Heart right ventricle (tissue), 16 donors: ENCODE data around the gene JPT2. TPM values are rescaled to one million over a fixed set of nuclear protein-coding genes. Genes with fewer than 3 reads are reported as not detected.

Source experiments
- ATAC-seq, 8 donors: fragments of 200-7000 bp; cut with Tn5 transposase; one replicate each; pipeline ENCODE4 v1.9.1; 2020; ENCODE audit warnings: mild to moderate bottlenecking in 8 of 8, moderate library complexity in 8 of 8, moderate number of reproducible peaks in 1 of 8
- DNase-seq, 2 donors: peaks; one replicate each; pipeline ENCODE4 v3.0.0-alpha.2; 2020
- H3K27ac ChIP-seq, 10 donors: fragments of 200-600 bp; sonication (generic) in 2 of 10; one replicate each; pipeline versions ENCODE4 v1.5.0 to v1.8.0; 2020 to 2022; ENCODE audit warnings: mild to moderate bottlenecking in 3 of 10
- H3K27me3 ChIP-seq, 7 donors: fragments of 200-600 bp; one replicate each; pipeline ENCODE4 v1.8.0; 2021 to 2022; ENCODE audit warnings: mild to moderate bottlenecking in 2 of 7
- H3K36me3 ChIP-seq, 9 donors: fragments of 200-600 bp; sonication (generic) in 1 of 9; one replicate each; pipeline versions ENCODE4 v1.5.0 to v1.8.0; 2020 to 2022; ENCODE audit warnings: mild to moderate bottlenecking in 2 of 9
- H3K4me1 ChIP-seq, 9 donors: fragments of 200-600 bp; sonication (generic) in 1 of 9; one replicate each; pipeline versions ENCODE4 v1.5.0 to v1.8.0; 2020 to 2022; ENCODE audit warnings: mild to moderate bottlenecking in 4 of 9
- H3K4me3 ChIP-seq, 10 donors: fragments of 200-600 bp; sonication (generic) in 2 of 10; one replicate each; pipeline versions ENCODE4 v1.5.0 to v1.8.0; 2020 to 2022; ENCODE audit warnings: mild to moderate bottlenecking in 7 of 10, moderate library complexity in 2 of 10
- H3K9me3 ChIP-seq, 11 donors: fragments of 200-600 bp in 10 of 11; sonication (generic) in 2 of 11; one replicate each; pipeline versions ENCODE4 v1.5.0 to v1.8.0; 2013 to 2022; ENCODE audit warnings: mild to moderate bottlenecking in 2 of 11, control low read depth in 1 of 11, moderate library complexity in 1 of 11
- CTCF ChIP-seq, 9 donors: fragments of 200-600 bp; sonication (generic) in 2 of 9; IDR thresholded peaks; one replicate each; pipeline versions ENCODE4 v1.5.0 to v1.8.0; 2021 to 2022; ENCODE audit warnings: antibody characterized with exemption in 9 of 9, mild to moderate bottlenecking in 5 of 9, moderate library complexity in 1 of 9
- WGBS, 2 donors: extraction: QIAGEN DNeasy Blood & Tissue Kit; methylation state at CpG; one replicate each; pipeline ENCODE4 v1.1.7; 2013; ENCODE audit warnings: inconsistent platforms in 1 of 2; 5-methylcytosine and 5-hydroxymethylcytosine counted together
- intact Hi-C, 10 donors: fragments of 100-400 bp; cut with DNase I; formaldehyde crosslinking; loops; one replicate each; pipeline versions ENCODE4 v1.11.1 to v1.14.2; 2022
- polyA plus RNA-seq, 2 donors: library from polyadenylated mRNA; stranded (reverse); fragments of 200-250 nt; gene quantifications; one replicate each; pipeline ENCODE4 v1.2.3, GENCODE V29; 2013
- total RNA-seq, 10 donors: library from RNA; stranded (reverse); fragmentation: NEBNext Ultra II Directional in 3 of 10; extraction: Animal tissue kit (Norgen Biotek cat#: 25700) in 3 of 10; gene quantifications; one replicate each; pipeline versions ENCODE4 v1.2.1 to v1.2.4, GENCODE V29; 2021 to 2023
- donor health status: Arrhythmogenic right ventricular cardiomyopathy.
- donor health status: ischemic (EF 13 %, LVEDD 7.1; RV severe dilation, severe dysfunction).
- donor health status: healthy with polysubstance abuse.
- donor health status: DM: no; HTN: yes; CAD: no.
- donor health status: DM: no; HTN: no; CAD: no.
- donor health status: ischemic (EF 25% LVEDD 6.9; RV normal size, moderate dysfunction).
- donor health status: ischemic (EF 25% LVEDD 5.7; RV mildly dilated, moderate dysfunction).
- donor health status: healthy.
- donor health status: DM: yes; HTN: yes; CAD: no.
- donor health status: Ischemic cardiomyopathy.
- donor health status: ischemic (EF 35%, LVEDD 5.7; RV mildly dilated, moderate dysfunction).
- donor health status: nonischemic (EF 11% LVEDD 7.7; RV severe dilation, severe dysfunction).
- donor health status: DM: yes; HTN: yes; CAD: no.
- donor health status: PGD.
- donor health status: ischemic (EF 29% LVEDD 5.4; RV normal size, mild dysfunction).
- donor health status: nonischemic (EF 23%, LVEDD 6.1; RV moderate dilation, normal function).

JPT2 gene
- total and polyA plus RNA-seq, 12 donors: 10.0 to 57.5 (median 32.2) TPM

- peaks cover 0 to 100% (median 34%) of the 10 kb centered on the region in 9 donors for H3K36me3 ChIP-seq
- no peak for ATAC-seq
- peaks cover 0 to 38% (median 19%) of the 10 kb centered on the region in 9 donors for H3K4me1 ChIP-seq
- no peak overlapping the region for H3K4me3 ChIP-seq
- no peak for DNase-seq
- H3K9me3 ChIP-seq: no peaks in the 10 kb centered on the region
- TF ChIP-seq CTCF (IDR thresholded peaks at IDR 0.05): no peak
- intact Hi-C loops: no loop called here
- WGBS, 2 donors: 95 to 96% methylated on average over 12 of the region's 12 CpGs
- H3K27me3 ChIP-seq: no peaks in the 10 kb centered on the region
- no peak overlapping the region for H3K27ac ChIP-seq
Observed at GRCh38 chr16:1643521-1643920, 34.6 kb upstream of the JPT2 start.

GRCh38 chr16:1645914-1646525 lies 32.1 kb upstream of the JPT2 start:
- no peaks in the 10 kb centered on the region for H3K27me3 ChIP-seq
- no peak overlapping the region for H3K4me3 ChIP-seq
- intact Hi-C loops: no loop called here
- DNase-seq: no peak
- WGBS, 2 donors: 81 to 82% methylated on average over 13 of the region's 13 CpGs
- no peaks in the 10 kb centered on the region for H3K9me3 ChIP-seq
- H3K4me1 ChIP-seq: peaks cover 0 to 19% (median 9%) of the 10 kb centered on the region in 9 donors
- TF ChIP-seq CTCF (IDR thresholded peaks at IDR 0.05): no peak
- peaks cover 0 to 95% (median 33%) of the 10 kb centered on the region in 9 donors for H3K36me3 ChIP-seq
- H3K27ac ChIP-seq: no peak overlapping the region
- no peak for ATAC-seq

GRCh38 chr16:1647856-1648255 lies 30.2 kb upstream of the JPT2 start:
- TF ChIP-seq CTCF (IDR thresholded peaks at IDR 0.05): no peak
- H3K27ac ChIP-seq: no peak overlapping the region
- peaks cover 0 to 1% (median 0%) of the 10 kb centered on the region in 9 donors for H3K4me1 ChIP-seq
- H3K4me3 ChIP-seq: no peak overlapping the region
- H3K36me3 ChIP-seq: peaks cover 0 to 94% (median 23%) of the 10 kb centered on the region in 9 donors
- no peak for DNase-seq
- H3K27me3 ChIP-seq: no peaks in the 10 kb centered on the region
- WGBS, 2 donors: 94% methylated on average over 13 of the region's 13 CpGs
- no peak for ATAC-seq
- intact Hi-C loops: no loop called here
- no peaks in the 10 kb centered on the region for H3K9me3 ChIP-seq

GRCh38 chr16:1650131-1650530 lies 27.9 kb upstream of the JPT2 start:
- ATAC-seq (no peak), DNase-seq (no peak)
- H3K4me1 ChIP-seq: no peaks in the 10 kb centered on the region
- H3K27me3 ChIP-seq: no peaks in the 10 kb centered on the region
- TF ChIP-seq CTCF (IDR thresholded peaks at IDR 0.05): no peak
- intact Hi-C loops: no loop called here
- WGBS, 2 donors: 89 to 92% methylated on average over 4 of the region's 4 CpGs
- H3K9me3 ChIP-seq: no peaks in the 10 kb centered on the region
- H3K36me3 ChIP-seq: peaks cover 0 to 94% (median 38%) of the 10 kb centered on the region in 9 donors
- H3K4me3 ChIP-seq: no peak overlapping the region
- no peak overlapping the region for H3K27ac ChIP-seq
